ENCODE results near the gene BCAS3.

- TF ChIP-seq POLR2A (IDR thresholded peaks at IDR 0.05; ENCODE audit: low read length) (no peak), GATA1 (IDR thresholded peaks at IDR 0.05; ENCODE audit: low read depth, low read length) (no peak)
Observed at GRCh38 chr17:61219460-61219859, 541.8 kb downstream of the BCAS3 start.

Data from erythroblast (primary cell).